Measurements from ENCODE around the gene PARVB.

Gene PARVB

GRCh38 chr22:44166498-44167276 lies 142.6 kb downstream of the PARVB start:
- DNase-seq, result no peak

GRCh38 chr22:44167501-44167900 lies 143.4 kb downstream of the PARVB start:
- no peak for DNase-seq

- no peak for DNase-seq
Observed at GRCh38 chr22:44168206-44168605, 144.1 kb downstream of the PARVB start.

GRCh38 chr22:44170470-44170869 lies 146.4 kb downstream of the PARVB start:
- DNase-seq, result no peak

GRCh38 chr22:44171561-44171960 lies 147.5 kb downstream of the PARVB start:
- no peak for DNase-seq

GRCh38 chr22:44172370-44173108 lies 148.4 kb downstream of the PARVB start:
- no peak for DNase-seq

- no peak for DNase-seq
Observed at GRCh38 chr22:44173154-44173553, 149.1 kb downstream of the PARVB start.

- DNase-seq, result no peak
Observed at GRCh38 chr22:44175676-44176075, 151.6 kb downstream of the PARVB start.

GRCh38 chr22:44179196-44179988 lies 155.3 kb downstream of the PARVB start:
- no peak for DNase-seq

- no peak for DNase-seq
Observed at GRCh38 chr22:44179989-44180705, 156.0 kb downstream of the PARVB start.

- peak; percentile 48 for DNase-seq
Observed at GRCh38 chr22:44180706-44181032, 156.6 kb downstream of the PARVB start, which contains the start of gene PARVG. TSS of gene PARVG (plus strand) at chr22:44180925. CDS start at chr22:44183330, 2,405 bp downstream.

- peak; percentile 70 for DNase-seq
Observed at GRCh38 chr22:44181033-44181911, 157.2 kb downstream of the PARVB start.

- DNase-seq, result peak; percentile 52
Observed at GRCh38 chr22:44181912-44182587, 157.9 kb downstream of the PARVB start.

GRCh38 chr22:44182588-44183286 lies 158.6 kb downstream of the PARVB start:
- peak; percentile 59 for DNase-seq

- DNase-seq, result peak; percentile 12
Observed at GRCh38 chr22:44183287-44183588, 159.1 kb downstream of the PARVB start.

- no peak for DNase-seq
Observed at GRCh38 chr22:44184006-44184405, 159.9 kb downstream of the PARVB start.

- DNase-seq, result no peak
Observed at GRCh38 chr22:44185237-44186120, 161.4 kb downstream of the PARVB start.

GRCh38 chr22:44186121-44186510 lies 162.0 kb downstream of the PARVB start:
- no peak for DNase-seq

GRCh38 chr22:44186737-44187136 lies 162.6 kb downstream of the PARVB start:
- no peak for DNase-seq
